Activated CD4-positive, alpha-beta T cell treated with anti-CD3 and anti-CD28 coated beads for 48 hours (primary cell): Measurements from ENCODE around the gene TLNRD1.
"Not testable (repeated sequence)": the region's sequence is repeated elsewhere in the genome, so short reads cannot be mapped to it uniquely, and the experiment has no call there.

Experiments
- DNase-seq: peaks from one replicate; pipeline ENCODE4 v3.0.0-alpha.2; 2020

Gene TLNRD1

GRCh38 chr15:81000624-81001151 is at the start of gene TLNRD1:
TLNRD1 (plus strand) TSS chr15:81000923; CDS start chr15:81002272, 1,349 bp downstream.
- DNase-seq: peak; percentile 88

DNA sequence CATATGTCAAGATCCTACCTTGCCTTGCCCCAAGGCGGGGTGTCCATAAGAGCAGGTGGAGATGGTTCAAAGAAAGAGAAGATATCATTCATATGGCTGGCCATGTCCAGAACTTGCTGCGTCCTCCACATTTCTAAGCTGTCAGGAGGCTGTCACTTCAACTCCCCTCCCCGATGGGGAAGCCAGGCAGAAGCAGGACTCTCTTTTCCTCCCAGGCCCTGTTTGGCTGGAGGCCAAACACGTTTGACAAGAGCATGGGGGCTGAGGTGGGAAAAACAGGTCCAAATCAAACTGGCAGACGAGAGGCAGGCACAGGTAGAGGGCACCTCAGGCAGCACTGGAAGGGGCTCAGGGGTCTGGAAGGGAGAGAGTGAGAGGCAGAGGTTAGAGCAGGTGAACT is 48.8 kb upstream of the TLNRD1 start:
- no peak for DNase-seq

- DNase-seq: no peak
These were observed 47.4 kb upstream of the TLNRD1 start for GRCh38 chr15:80953001-80953952.

DNA sequence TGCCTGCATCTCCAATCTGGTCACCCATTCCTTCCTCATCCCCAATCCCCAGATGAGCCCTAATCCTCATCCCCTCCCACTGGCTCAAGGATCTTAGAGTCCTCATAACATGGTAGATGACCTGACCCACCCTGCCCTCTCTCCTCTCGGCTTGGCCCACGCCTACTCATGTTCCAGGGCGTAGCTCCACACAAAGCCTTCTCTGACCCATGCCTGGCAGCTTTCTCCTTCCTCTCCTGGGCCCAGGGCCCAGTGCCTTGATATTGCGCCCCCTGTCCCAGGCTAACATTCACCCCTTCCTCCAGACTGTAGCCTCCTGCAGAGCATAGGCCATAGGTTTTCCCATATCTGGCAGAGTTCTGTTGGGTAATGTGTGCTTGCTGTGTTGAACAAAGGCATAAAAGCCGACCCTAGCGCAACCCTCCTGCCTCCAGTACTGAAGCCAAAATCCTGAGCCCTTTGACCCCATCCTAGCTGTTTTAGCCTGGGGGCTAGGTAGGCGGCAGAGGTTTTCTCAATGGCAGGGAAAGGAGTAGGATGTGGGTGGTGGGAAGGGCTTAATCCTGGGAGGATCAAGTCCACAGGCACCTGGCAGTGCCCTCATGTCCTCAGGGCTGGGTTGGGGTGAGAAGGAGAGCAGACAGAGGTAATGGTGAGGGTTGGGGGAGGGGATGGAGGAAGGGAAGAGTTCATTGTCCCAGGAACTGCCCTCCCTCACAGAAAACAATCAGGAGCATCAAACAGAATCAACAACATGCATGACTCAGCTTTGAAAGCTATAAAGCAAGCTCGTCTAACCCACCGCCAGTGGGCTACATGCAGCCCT is 46.6 kb upstream of the TLNRD1 start:
- no peak for DNase-seq

DNA sequence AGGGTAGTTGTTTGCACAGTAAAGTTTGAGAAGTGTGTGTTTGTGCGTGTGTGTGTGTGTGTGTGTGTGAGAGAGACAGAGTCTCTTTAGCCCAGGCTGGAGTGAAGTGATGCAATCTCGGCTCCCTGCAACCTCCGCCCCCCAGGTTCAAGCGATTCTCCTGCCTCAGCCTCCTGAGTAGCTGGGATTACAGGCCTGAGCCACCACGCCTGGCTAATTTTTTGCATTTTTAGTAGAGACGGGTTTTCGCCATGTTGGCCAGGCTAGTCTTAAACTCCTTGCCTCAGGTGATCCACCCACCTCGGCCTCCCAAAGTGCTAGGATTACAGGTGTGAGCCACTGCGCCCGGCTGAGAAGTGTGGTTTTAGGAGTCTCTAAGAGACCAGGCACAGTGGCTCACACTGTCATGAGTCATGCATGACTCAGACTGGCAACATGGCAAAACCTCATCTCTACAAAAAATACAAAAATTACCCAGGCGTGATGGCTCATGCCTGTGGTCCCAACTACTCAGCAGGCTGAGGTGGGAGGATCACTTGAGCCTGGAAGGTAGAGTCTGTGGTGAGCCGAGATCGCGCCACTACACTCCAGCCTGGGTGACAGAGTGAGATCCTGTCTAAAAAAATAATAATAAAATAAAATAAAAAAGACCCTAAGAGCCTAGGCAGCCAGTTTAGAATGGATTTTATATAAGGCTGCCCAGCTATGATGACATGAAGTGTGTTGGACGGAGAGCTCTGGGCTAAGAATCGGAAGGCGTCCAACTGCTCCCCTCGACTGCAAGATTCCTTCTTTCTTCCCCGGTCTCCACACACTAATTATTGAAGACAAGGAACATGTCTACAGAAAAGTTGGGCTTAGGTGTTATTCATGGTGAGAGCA is 44.9 kb upstream of the TLNRD1 start:
- DNase-seq: peak; percentile 80

GRCh38 chr15:80957556-80957955 is 43.2 kb upstream of the TLNRD1 start:
- no peak for DNase-seq

- no peak for DNase-seq
These were observed 42.7 kb upstream of the TLNRD1 start for GRCh38 chr15:80957976-80958375.

DNA sequence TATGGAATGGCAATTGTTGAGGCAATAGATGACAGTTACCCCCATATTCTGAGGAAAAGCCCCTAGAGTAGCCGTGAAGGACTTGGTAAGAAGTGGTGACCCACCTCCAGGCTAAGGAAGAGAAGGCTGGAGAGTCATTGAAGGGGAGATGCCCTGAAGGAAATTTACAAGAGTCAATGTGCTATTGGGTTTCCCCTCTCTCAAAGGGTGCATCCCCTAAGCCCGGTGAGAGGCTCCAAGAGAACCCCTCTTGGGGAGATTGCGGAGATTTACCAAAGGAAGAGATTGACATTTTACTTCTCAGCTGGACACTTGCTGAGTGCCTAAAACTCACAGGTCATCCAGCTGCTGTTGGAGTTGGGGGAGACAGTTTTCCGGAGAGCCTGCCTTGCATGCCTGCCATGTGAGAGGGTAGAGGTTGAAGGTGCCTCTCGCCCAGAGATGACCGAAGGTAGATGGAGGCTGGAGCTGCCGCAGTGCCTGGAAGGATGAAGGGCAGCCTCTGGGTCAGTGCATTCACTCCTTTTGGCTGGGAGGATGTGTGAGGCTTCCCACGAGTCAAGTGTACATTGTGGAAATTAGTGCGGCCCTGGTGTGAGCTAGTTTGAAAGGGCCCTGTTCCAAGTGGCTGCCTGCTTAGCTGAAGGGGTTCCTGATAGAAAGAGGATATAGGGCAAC is 41.8 kb upstream of the TLNRD1 start:
- no peak for DNase-seq

GRCh38 chr15:80965454-80965853 is 35.3 kb upstream of the TLNRD1 start:
- DNase-seq: not testable (repeated sequence)

DNA sequence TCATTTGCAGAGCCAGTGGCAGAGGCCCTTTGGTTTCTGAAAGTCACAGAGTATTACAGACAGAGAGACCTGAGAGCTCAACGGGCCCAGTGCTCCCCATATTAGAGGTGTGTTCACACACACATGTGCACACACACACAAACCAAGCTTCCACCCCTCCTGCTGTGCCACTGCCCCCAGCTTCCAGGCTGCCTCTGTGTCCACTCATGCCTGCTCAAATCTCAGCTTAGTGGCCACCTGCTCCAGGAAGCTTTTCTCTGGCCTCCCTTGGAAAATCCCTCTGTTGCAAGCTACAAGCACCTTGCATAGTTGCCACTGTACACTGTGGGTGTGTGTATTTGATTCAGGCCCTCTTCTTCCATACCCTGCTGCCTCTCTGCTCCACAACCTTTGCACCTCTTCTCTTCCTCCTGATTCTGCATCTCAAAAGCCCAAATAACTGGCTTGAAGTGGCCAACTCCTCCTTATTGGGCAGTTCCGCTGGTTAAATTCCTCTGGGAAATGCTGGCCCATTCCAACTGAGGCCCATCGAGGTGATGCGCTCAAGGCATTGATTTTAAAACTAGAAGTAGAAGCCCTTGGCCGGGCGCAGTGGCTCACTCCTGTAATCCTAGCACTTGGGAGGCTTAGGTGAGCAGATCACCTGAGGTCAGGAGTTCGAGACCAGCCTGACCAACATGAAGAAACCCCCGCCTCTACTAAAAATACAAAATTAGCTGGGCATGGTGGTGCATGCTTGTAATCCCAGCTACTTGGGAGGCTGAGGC is 34.1 kb upstream of the TLNRD1 start:
- DNase-seq: no peak

DNA sequence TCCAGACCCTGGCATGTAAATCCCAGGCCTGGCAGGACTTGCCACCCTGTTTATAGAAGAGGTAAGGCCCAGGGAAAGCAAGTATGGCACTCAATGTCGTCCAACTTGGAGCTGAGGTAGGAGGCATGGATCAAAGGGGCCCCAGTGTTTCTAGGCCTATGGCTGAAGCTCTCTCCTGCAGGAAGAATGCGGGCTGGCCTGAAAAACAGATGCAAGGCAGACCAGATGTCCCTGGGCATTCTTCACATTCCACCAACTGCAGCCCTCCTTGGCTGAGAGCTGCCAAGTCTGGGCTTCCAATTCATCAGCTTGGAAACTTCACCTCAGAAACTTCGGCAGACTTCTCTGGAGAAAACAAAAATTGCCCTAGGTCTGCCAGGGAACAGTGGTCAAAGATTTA is 33.3 kb upstream of the TLNRD1 start:
- no peak for DNase-seq

DNA sequence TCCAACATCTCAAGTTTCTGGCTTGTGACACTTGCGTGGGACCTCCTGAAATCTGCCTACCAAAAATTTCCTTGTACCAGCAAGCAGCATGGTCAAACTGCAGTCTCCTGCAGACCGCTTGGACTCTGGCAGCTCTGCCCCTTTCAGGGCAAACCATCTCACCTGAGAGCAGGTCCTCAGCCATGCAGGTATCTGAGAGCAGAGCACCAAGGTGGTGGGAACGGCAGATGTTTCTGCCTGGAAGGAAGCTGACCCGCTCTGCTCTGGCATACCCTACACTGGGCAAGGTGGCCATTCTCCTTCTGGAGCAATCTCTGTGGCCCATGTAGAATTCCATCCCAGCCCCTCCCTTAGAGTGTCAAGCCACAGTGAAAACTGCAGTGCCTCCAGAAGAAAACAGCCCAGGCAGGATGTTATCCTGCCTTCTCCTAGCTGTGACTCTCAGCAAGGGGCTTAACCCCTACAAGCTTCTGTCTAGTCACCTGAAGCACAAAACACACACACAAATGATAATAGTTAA is 32.7 kb upstream of the TLNRD1 start:
- DNase-seq: no peak

DNA sequence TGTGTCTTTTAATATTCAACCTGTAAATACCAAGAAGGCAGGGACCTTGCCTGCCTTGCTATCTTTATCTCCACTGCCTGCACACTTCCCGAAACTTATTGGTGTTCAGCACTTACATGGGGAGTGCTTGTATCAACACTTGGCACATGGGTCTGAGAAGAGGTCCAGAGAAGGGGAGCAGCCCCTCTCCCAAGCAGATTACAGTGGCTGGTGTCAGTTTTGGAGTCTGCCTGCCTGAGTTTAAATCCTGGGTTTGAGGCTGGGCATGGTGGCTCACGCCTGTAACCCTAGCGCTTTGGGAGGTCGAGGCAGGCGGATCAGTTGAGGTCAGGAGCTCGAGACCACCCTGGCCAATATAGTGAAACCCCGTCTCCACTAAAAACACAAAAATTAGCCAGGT is 31.4 kb upstream of the TLNRD1 start:
- no peak for DNase-seq

DNA sequence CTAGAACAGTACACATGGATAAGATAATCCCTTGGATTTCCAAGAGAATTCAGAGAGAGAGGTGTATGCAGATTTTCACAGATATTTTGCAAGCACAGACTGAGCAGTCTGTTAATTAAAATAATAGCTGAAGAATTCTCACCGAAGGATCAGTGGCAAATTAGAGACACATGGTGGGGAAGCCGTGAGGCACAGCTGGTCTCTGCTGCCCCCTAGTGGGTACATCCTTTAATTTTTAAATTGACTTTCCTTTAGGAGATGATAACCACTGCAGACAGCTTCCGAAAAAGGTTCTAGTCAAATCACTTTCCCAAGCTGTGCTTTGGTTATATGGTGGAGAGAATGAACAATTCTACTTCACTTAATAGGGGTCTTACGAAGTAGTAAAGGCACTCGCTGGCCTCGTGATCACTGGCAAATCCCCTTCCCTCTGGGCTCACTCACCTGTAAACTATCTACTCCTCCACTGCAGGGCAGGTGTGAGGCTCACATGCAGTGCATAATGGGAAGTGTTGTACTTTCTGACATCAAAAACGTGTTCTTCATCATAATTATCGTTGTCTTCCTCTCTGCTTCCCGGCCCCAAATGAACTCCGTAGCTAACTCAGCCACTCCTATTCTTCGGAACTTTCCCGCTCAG is 30.6 kb upstream of the TLNRD1 start:
- peak; percentile 75 for DNase-seq

DNA sequence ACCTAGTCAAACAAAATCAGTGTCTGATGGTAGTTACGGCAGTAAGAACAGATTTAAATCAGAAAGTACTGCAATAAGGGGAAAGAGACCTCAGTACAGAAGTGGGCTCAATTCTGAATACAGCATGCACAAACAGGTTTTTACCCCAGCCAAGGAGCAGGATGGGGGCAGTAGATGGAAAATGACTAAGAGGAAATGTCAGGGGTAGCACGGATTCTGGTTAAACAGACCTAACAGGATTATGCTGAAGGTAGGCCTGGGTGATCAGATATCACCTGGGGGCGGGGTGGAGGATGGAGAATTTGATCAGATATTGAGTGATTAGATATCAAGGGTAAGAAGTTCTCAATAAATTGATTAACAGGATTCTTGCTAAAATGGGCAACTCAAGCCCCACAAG is 30.1 kb upstream of the TLNRD1 start:
- DNase-seq: no peak

DNA sequence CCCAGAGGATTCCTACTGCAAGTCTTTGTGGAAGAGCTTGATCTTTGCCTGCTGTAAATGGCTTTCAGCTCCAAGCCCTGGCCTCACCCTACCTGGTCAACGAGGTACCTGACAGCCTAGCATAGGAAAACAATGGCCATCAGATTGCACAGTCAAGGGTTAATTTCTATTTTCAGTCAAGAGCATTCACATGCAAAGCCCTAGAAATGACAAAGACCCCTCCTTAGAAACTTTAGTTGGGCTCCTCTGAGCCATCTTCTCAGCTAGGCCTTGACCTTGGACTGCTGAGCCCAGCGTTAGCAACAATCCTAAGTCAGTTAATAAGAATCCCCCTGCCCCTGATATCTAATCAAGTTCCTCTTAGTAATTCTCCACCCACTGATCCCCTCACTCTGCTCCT is 29.6 kb upstream of the TLNRD1 start:
- no peak for DNase-seq

DNA sequence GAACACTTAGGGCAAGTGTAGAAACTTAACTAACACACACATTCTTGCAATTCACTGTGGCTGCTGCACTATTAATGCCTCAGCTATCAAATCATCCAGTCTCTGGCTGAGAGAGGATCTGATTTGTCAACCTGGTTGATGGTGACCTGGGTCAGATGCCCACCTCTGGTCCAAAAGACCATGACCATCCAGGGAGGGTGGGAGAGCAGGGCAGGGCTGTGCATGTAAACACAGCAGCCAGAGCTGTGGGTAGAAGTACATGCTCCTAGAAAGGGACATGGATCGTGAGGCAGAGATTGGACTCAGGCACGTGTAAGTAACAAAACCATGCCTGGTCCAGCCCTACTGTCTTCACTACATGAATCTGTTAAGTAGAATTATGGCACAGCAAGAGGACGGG is 28.4 kb upstream of the TLNRD1 start:
- no peak for DNase-seq

GRCh38 chr15:80974914-80975313 is 25.8 kb upstream of the TLNRD1 start:
- peak; percentile 40 for DNase-seq

DNA sequence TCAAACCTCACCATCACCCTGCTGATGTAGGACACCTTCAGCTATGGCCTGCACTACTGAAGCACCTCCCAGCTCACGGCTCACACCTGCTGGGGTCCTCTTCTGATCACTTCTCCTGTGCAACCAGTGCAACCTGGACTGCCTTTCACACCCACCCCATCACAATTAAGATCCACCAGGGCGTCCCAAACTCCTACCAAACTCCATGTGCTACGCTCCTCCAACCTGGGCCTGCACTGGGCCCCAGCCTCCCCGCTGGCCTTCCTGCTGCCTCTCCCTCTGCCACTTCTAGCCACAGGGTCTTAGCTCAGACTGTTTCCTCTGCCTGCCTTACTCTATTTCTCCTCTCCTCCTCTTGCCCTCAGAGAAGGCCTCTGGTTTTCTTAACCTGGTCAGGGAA is 23.9 kb upstream of the TLNRD1 start:
- no peak for DNase-seq

- peak; percentile 62 for DNase-seq
These were observed 23.1 kb upstream of the TLNRD1 start for GRCh38 chr15:80977627-80978036.
